Stomach (tissue), 4 donors: Measurements from ENCODE around the gene SPAST.
"Not testable (repeated sequence)": the region's sequence is repeated elsewhere in the genome, so short reads cannot be mapped to it uniquely, and the experiment has no call there.

ENCODE experiments used
- CTCF ChIP-seq, 7 experiments: fragments of 450-650 bp in 4 of 7; fragments of 200-600 bp in 3 of 7; sonication (generic) in 3 of 7; IDR thresholded peaks; one replicate each; pipeline ENCODE4 v1.5.1; 2016 to 2019; ENCODE audit warnings: antibody characterized with exemption in 7 of 7, control low read depth in 2 of 7, mild to moderate bottlenecking in 1 of 7
- POLR2A ChIP-seq, 4 donors: fragments of 450-650 bp; IDR thresholded peaks; one replicate each; pipeline ENCODE4 v1.6.1; 2016; ENCODE audit warnings: antibody characterized with exemption in 4 of 4, control low read depth in 2 of 4, mild to moderate bottlenecking in 1 of 4, moderate library complexity in 1 of 4
- POLR2AphosphoS5 ChIP-seq, 3 donors: sonication (generic); formaldehyde crosslinking; IDR thresholded peaks; one replicate each; pipeline ENCODE4 v1.6.1; 2016; ENCODE audit warnings: antibody characterized with exemption in 3 of 3

GRCh38 chr2:32034198-32034887, 29.0 kb upstream of the SPAST start:
- not testable (repeated sequence) for TF ChIP-seq POLR2AphosphoS5, CTCF, POLR2A (IDR thresholded peaks at IDR 0.05)
